ENCODE results near the gene DPP7.
A peak's percentile ranks its signal among the peaks of the same experiment; 100 is the strongest.
"Not testable (repeated sequence)": the region's sequence is repeated elsewhere in the genome, so short reads cannot be mapped to it uniquely, and the experiment has no call there.

The DPP7 gene

DNA sequence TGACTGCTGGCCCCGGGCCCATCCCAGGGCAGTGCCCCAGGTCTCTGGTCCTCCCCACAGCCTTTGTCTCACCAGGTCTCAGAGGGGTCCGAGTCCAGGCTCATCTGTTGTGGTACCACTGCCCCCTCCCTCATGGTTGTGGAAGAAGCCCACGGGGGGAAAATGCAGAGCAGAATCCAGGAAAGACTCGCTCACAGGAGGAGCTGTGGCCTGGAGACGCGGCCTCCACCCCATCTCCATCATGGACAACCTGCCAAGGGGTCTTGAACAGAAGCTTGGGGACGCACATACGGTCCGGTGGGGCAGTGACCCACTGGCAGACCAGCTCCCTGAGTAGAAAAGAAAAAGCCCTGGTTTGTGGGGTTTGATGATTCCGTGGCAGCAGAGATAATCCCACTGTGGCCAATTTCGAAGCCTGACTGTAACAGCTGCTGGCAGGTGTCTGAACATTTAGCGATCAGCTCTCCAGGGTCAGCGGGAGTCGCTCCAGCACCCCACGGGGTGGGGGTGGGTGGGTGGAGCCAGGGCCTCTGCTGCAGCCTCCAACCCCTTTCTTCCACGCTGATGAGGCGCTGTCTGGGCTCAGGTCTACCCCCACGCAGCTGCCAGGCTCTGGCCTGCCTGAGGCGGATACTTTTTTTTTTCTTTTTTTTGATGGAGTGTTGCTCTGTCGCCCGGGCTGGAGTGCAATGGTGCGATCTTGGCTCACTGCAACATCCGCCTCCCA is 22.5 kb upstream of the DPP7 start:
- H3K9ac ChIP-seq (ENCODE audit: low read depth, low read length): no peak overlapping the region
- no peaks in the 10 kb centered on the region for H3K36me3 ChIP-seq (ENCODE audit: control insufficient read depth, insufficient read depth, low read length)
- no peaks in the 10 kb centered on the region for H3K4me1 ChIP-seq (ENCODE audit: control insufficient read depth, insufficient read depth, low read length)
- no peaks in the 10 kb centered on the region for H3K9me3 ChIP-seq (ENCODE audit: control insufficient read depth, insufficient read depth, low read length)
- H3K27me3 ChIP-seq (ENCODE audit: control insufficient read depth, insufficient read depth, low read length): peaks cover 57% of the 10 kb centered on the region
- H3K4me3 ChIP-seq (ENCODE audit: low read depth, low read length): no peak overlapping the region

DNA sequence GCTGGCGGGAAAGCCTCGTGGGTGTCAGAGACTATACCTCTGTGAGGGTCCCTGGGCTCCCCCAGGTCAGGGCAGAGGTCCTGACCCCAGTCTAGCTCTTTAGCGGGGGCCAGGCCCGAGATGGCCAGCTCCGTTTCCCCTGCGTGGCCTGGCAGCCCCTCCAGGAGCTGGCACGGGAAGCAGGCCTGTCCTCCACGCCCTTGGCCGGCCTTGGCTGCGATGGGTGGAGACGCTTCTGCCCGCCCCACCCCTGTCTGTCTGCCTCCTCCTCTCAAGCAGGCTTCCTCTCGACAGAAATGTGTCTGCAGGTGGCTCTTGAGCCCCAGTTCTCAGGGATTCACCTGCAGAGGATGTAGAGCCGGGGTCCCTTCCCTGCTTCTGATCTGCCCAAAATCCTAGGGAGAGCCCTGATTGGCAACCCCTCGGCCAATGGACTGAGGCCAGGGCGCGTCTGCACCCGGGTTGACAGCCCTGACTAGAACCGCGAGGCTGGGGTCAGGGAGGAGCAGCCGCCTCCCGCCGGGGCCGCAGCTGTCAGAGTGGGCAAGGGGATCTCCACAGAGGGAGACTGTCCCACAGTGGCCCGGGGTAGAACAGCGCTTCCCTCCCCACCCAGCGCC is 21.8 kb upstream of the DPP7 start:
- H3K9ac ChIP-seq (ENCODE audit: low read depth, low read length): no peak overlapping the region
- H3K9me3 ChIP-seq (ENCODE audit: control insufficient read depth, insufficient read depth, low read length): no peaks in the 10 kb centered on the region
- no peaks in the 10 kb centered on the region for H3K4me1 ChIP-seq (ENCODE audit: control insufficient read depth, insufficient read depth, low read length)
- peaks cover 51% of the 10 kb centered on the region for H3K27me3 ChIP-seq (ENCODE audit: control insufficient read depth, insufficient read depth, low read length)
- H3K4me3 ChIP-seq (ENCODE audit: low read depth, low read length): no peak overlapping the region
- H3K36me3 ChIP-seq (ENCODE audit: control insufficient read depth, insufficient read depth, low read length): no peaks in the 10 kb centered on the region

DNA sequence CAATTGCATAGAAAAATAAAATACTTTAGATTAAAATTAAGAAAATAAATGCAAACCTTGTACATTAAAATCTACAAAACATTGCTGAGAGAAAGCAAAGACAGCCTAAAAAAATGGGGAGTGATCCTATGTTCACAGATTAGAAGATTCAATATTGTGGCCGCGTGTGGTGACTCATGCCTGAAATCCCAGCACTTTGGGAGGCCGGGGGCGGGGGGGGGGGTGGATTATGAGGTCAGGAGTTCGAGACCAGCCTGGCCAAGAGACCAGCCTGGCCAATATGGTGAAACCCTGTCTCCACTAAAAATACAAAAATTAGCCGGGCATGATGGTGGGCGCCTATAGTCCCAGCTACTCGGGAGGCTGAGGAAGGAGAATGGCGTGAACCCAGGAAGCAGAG is 20.6 kb upstream of the DPP7 start:
- not testable (repeated sequence) for H3K36me3 ChIP-seq (ENCODE audit: control insufficient read depth, insufficient read depth, low read length); H3K4me3 ChIP-seq (ENCODE audit: low read depth, low read length); H3K9ac ChIP-seq (ENCODE audit: low read depth, low read length); H3K4me1 ChIP-seq (ENCODE audit: control insufficient read depth, insufficient read depth, low read length); H3K9me3 ChIP-seq (ENCODE audit: control insufficient read depth, insufficient read depth, low read length)
- peaks cover 42% of the 10 kb centered on the region for H3K27me3 ChIP-seq (ENCODE audit: control insufficient read depth, insufficient read depth, low read length)

DNA sequence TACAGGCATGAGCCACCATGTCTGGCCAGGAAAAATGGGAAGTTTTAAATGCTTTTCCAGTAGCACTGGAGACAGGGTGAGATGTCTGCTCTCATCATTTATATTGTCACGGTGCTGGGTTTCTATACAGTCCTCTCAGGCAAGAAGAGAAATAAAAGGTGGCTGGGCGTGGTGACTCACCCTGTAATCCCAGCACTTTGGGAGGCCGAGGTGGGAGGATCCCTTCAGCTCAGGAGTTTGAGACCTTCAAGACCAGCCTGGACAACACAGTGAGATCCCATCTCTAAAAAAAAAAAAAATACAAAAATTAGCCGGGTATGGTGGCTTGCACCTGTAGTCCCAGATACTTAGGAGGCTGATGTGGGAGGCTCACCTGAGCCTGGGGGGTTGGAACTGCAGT is 19.7 kb upstream of the DPP7 start:
- Histone ChIP-seq H3K36me3 (ENCODE audit: control insufficient read depth, insufficient read depth, low read length) (no peaks in the 10 kb centered on the region), H3K27me3 (ENCODE audit: control insufficient read depth, insufficient read depth, low read length) (peaks cover 32% of the 10 kb centered on the region), H3K9me3 (ENCODE audit: control insufficient read depth, insufficient read depth, low read length) (no peaks in the 10 kb centered on the region), H3K9ac (ENCODE audit: low read depth, low read length) (no peak overlapping the region), H3K4me3 (ENCODE audit: low read depth, low read length) (no peak overlapping the region), H3K4me1 (ENCODE audit: control insufficient read depth, insufficient read depth, low read length) (no peaks in the 10 kb centered on the region)

DNA sequence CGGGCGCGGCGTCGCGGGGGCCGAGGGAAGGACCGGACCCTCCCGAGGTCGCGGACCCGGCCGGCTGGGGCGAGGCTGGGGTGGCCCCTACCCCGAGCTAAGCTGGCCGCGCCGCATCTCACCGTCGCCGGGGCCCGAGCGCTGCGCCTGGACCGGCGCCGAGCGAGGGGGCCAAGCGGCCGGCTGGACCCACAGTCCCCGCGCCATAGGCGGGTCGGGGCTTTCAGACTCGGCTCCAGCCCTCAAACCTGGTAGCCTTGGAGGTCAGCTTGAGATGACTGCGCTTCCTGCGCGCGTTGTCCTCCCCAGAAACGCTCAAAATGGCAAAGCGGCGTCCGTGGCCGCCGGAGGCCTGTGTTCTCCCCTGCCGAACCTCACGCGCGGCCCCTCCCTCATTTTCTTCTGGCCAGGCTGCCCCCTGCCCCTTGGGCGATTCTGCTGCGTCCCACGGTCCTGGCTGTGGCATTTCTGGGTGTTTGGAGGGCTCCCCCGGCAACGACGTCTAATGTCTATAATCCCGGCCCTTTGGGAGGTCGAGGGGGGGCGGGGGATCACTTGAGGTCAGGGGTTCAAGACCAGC is 15.7 kb upstream of the DPP7 start:
- Histone ChIP-seq H3K9me3 (ENCODE audit: control insufficient read depth, insufficient read depth, low read length) (no peaks in the 10 kb centered on the region), H3K4me1 (ENCODE audit: control insufficient read depth, insufficient read depth, low read length) (peaks cover 5% of the 10 kb centered on the region), H3K4me3 (ENCODE audit: low read depth, low read length) (peak overlapping the region; percentile 85), H3K27me3 (ENCODE audit: control insufficient read depth, insufficient read depth, low read length) (peaks cover 7% of the 10 kb centered on the region), H3K9ac (ENCODE audit: low read depth, low read length) (peak overlapping the region; percentile 65), H3K36me3 (ENCODE audit: control insufficient read depth, insufficient read depth, low read length) (no peaks in the 10 kb centered on the region)

DNA sequence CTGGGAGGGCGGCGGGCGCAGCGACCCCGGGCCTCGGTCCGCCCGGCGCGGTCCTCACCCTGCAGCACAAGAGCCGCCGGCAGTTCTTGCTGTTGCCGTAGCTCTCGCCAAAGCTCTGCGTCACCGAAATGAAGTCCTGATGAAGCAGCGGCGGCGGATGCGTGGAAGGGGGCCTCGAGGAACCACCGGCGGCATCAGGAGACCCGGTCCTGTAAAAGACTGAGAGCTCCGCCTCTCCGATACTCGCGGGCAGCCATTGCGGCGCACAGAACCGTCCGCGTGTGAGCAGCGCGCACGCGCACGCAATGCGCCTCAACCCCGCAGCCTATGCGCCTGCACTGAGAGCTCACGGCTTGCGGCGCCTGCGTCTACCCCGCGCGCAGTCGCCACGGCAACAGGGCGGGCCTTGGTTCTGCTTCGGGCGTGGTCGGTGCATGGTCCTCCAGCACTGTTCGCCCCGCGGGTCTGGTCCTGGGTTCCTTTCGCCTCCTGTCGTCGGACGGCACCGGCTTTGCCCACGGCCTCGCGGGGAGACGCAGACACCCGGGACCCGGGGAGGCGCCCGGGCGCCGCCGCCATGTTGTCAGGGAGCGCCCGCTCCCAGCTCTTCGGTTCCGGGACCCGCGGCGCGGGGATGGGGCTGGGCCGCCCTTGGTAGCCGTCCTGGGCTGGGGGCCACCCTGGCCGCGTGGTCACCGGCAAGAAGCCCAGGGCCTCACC is 15.1 kb upstream of the DPP7 start:
- peaks cover 7% of the 10 kb centered on the region for H3K27me3 ChIP-seq (ENCODE audit: control insufficient read depth, insufficient read depth, low read length)
- no peaks in the 10 kb centered on the region for H3K36me3 ChIP-seq (ENCODE audit: control insufficient read depth, insufficient read depth, low read length)
- peak overlapping the region; percentile 79 for H3K9ac ChIP-seq (ENCODE audit: low read depth, low read length)
- peaks cover 5% of the 10 kb centered on the region for H3K4me1 ChIP-seq (ENCODE audit: control insufficient read depth, insufficient read depth, low read length)
- peak overlapping the region; percentile 85 for H3K4me3 ChIP-seq (ENCODE audit: low read depth, low read length)
- no peaks in the 10 kb centered on the region for H3K9me3 ChIP-seq (ENCODE audit: control insufficient read depth, insufficient read depth, low read length)

DNA sequence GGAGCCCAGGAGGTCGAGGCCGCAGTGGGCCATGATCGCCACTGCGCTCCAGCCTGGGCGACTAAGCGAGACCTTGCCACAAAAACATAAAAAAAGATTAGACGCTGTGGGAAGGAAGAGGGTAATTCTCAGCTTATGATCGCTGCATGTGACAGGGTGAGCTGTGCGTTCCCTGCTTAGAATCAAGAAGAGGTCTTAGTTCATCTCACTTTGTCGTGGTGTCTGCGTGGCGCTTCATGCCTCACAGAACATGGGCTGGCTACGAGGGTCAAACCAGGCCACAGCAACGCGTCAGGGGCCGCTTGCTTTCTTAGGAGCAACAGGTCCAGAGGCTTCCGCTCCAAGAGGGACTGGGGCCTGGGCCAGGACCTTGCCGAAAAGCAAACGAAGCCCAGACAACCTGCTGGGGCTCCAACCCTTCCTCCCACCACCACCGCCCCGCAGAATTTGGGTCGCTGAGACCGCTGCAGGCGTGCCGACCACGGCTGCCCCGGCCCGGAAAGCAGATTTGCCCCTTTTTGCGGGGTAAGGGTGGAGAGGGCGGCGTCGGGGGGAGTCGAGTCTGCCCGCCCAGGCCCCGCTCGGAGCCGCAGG is 14.4 kb upstream of the DPP7 start:
- H3K27me3 ChIP-seq (ENCODE audit: control insufficient read depth, insufficient read depth, low read length): peaks cover 5% of the 10 kb centered on the region
- H3K4me1 ChIP-seq (ENCODE audit: control insufficient read depth, insufficient read depth, low read length): peaks cover 5% of the 10 kb centered on the region
- no peaks in the 10 kb centered on the region for H3K36me3 ChIP-seq (ENCODE audit: control insufficient read depth, insufficient read depth, low read length)
- H3K9ac ChIP-seq (ENCODE audit: low read depth, low read length): peak overlapping the region; percentile 79
- H3K9me3 ChIP-seq (ENCODE audit: control insufficient read depth, insufficient read depth, low read length): no peaks in the 10 kb centered on the region
- peak overlapping the region; percentile 85 for H3K4me3 ChIP-seq (ENCODE audit: low read depth, low read length)

DNA sequence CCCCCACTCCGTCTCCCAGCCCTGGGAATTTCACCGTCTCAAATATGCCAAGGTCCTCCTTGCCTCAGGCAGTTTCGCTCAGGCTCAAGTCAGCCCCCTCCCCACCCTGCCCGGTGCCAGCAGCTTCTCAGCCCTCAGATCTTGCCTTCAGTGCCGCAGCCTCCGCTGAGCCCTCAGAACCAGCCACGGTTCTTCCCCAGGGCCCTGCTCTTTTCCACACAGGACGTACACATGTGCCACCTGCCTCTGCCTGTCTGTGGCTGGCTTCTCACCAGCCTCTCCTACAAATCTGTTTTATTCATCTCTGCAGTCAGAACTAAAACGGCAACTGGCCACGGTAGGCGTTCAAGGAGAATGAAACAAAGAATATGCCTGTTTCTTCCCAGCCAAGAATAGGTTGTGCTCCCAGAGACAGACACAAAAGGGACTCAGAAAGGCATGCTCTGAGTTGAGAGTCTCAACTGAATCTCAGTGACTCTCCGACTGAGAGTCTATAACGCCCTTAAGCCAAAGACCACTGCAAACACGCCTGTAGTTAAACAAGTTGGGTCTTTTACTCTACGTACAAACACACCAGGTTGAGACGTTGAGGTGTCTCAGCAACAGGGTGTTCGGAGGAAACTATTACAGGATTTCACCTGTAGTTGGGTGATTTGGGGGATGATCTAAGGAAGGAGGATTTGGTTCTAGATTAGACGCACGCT is 13.8 kb upstream of the DPP7 start:
- Histone ChIP-seq H3K9me3 (ENCODE audit: control insufficient read depth, insufficient read depth, low read length) (no peaks in the 10 kb centered on the region), H3K4me1 (ENCODE audit: control insufficient read depth, insufficient read depth, low read length) (peaks cover 5% of the 10 kb centered on the region), H3K4me3 (ENCODE audit: low read depth, low read length) (peak overlapping the region; percentile 85), H3K27me3 (ENCODE audit: control insufficient read depth, insufficient read depth, low read length) (peaks cover 5% of the 10 kb centered on the region), H3K36me3 (ENCODE audit: control insufficient read depth, insufficient read depth, low read length) (no peaks in the 10 kb centered on the region), H3K9ac (ENCODE audit: low read depth, low read length) (peak overlapping the region; percentile 79)

DNA sequence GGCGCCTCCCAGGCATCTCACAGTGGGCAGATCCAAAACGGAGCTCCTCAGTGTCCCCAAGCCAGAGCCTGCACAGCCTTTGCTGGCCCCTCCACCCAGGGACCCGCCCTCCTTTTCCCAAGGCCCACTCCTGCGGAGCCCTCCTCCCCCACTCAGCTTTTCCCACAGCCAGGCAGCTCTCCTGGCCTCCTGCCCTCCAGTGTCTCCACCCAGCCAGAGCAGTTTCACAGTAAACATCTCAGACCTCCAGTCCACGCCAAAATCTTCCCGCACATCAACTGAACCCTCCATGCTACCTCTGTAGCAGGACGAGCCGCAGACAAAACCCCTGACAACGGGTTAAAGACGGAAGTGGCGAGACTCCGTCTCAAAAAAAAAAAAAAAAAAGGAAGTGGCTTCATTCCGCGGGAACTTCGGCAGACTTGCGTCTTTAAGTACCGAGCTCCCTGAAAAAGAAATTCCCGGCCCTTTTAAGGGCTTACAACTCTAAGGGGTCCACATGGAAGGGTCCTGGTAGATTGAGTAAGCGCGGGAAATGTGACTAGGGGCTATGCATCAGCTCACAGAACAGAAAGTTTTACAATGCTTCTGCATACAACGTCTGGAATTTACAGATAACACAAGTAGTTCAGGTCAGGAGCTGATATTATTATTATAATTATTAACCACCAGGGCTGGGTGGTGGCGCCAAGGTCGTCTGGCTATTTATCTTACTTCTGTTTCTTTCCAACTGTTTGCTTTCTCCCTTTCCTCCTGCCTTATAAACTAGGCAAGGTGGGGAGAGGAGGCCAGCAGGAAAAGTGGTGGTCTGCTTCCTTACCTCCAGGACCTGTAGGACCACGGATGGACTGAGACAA is 13.0 kb upstream of the DPP7 start:
- peaks cover 5% of the 10 kb centered on the region for H3K27me3 ChIP-seq (ENCODE audit: control insufficient read depth, insufficient read depth, low read length)
- H3K9me3 ChIP-seq (ENCODE audit: control insufficient read depth, insufficient read depth, low read length): no peaks in the 10 kb centered on the region
- no peaks in the 10 kb centered on the region for H3K36me3 ChIP-seq (ENCODE audit: control insufficient read depth, insufficient read depth, low read length)
- peaks cover 5% of the 10 kb centered on the region for H3K4me1 ChIP-seq (ENCODE audit: control insufficient read depth, insufficient read depth, low read length)
- H3K4me3 ChIP-seq (ENCODE audit: low read depth, low read length): no peak overlapping the region
- peak overlapping the region; percentile 24 for H3K9ac ChIP-seq (ENCODE audit: low read depth, low read length)

DNA sequence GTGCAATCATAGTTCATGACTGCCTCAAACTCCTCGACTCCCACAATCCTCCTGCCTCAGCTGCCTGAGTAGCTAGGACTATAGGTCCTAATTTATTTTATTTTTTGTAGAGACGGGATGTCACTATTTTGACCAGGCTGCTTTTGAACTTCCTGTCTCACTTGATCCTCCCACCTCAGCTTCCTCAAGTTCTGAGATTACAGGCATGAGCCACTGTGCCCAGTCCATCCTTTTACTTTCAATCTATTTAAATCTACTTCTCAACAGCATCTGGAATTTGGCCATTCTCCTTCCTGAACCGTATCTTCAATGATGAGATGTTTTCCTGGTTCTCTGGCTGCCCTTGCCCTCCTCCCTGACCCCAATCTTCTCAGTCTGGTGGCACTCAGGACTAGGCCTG is 12.3 kb upstream of the DPP7 start:
- Histone ChIP-seq H3K4me3 (ENCODE audit: low read depth, low read length) (no peak overlapping the region), H3K9me3 (ENCODE audit: control insufficient read depth, insufficient read depth, low read length) (no peaks in the 10 kb centered on the region), H3K36me3 (ENCODE audit: control insufficient read depth, insufficient read depth, low read length) (no peaks in the 10 kb centered on the region), H3K4me1 (ENCODE audit: control insufficient read depth, insufficient read depth, low read length) (peaks cover 5% of the 10 kb centered on the region), H3K9ac (ENCODE audit: low read depth, low read length) (no peak overlapping the region), H3K27me3 (ENCODE audit: control insufficient read depth, insufficient read depth, low read length) (peaks cover 5% of the 10 kb centered on the region)

Data from iPS-15b (cell line).